Astrocyte of the spinal cord (primary cell): Measurements from ENCODE around the gene DCLK1.
A peak's percentile ranks its signal among the peaks of the same experiment; 100 is the strongest.

Experiments
- DNase-seq: peaks from one replicate; pipeline ENCODE4 v3.0.0; 2011; ENCODE audit warnings: low read depth, low spot score
- H3K4me3 ChIP-seq: 2 replicates; pipeline ENCODE4 v1.5.1; 2011; ENCODE audit warnings: low read depth, mild to moderate bottlenecking, low read length, moderate library complexity
- in situ Hi-C: cut with HindIII; loops from 2 replicates; pipeline ENCODE4 v1.10.0; 2017; ENCODE audit warnings: low sequenced_read_pairs
- TF ChIP-seq, protein P1 (sequence below): IDR thresholded peaks from 2 replicates; pipeline ENCODE4 v1.5.1; 2012; ENCODE audit warnings: low read depth, mild to moderate bottlenecking, low read length, inconsistent platforms

The DCLK1 gene

GRCh38 chr13:36000028-36000427, 131.2 kb downstream of the DCLK1 start:
- H3K4me3 ChIP-seq = no peak overlapping the region
- TF ChIP-seq, protein P1, sequence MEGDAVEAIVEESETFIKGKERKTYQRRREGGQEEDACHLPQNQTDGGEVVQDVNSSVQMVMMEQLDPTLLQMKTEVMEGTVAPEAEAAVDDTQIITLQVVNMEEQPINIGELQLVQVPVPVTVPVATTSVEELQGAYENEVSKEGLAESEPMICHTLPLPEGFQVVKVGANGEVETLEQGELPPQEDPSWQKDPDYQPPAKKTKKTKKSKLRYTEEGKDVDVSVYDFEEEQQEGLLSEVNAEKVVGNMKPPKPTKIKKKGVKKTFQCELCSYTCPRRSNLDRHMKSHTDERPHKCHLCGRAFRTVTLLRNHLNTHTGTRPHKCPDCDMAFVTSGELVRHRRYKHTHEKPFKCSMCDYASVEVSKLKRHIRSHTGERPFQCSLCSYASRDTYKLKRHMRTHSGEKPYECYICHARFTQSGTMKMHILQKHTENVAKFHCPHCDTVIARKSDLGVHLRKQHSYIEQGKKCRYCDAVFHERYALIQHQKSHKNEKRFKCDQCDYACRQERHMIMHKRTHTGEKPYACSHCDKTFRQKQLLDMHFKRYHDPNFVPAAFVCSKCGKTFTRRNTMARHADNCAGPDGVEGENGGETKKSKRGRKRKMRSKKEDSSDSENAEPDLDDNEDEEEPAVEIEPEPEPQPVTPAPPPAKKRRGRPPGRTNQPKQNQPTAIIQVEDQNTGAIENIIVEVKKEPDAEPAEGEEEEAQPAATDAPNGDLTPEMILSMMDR = no peak
- no peak for DNase-seq
- in situ Hi-C loops = no loop called here

DNA sequence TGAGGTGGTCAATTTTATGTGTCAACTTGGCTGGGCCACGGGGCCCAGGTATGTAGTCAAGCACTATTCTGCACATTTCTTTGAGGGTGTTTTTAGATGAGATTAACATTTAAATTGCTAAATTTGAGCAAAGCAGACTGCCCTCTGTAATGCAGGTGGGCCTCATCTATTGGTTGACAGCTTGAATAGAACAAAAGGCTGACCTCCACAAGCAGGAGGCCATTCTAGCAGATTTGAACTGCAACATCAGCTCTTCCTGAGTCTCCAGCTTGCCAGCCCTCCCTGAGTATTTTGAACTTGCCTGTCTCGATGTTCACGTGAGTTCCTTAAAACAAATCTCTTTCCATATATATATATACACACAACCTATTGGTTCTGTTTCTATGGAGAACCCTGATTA, 134.8 kb downstream of the DCLK1 start:
- no peak for DNase-seq
- in situ Hi-C loops = no loop called here
- H3K4me3 ChIP-seq = no peak overlapping the region
- TF ChIP-seq, protein P1 = no peak

DNA sequence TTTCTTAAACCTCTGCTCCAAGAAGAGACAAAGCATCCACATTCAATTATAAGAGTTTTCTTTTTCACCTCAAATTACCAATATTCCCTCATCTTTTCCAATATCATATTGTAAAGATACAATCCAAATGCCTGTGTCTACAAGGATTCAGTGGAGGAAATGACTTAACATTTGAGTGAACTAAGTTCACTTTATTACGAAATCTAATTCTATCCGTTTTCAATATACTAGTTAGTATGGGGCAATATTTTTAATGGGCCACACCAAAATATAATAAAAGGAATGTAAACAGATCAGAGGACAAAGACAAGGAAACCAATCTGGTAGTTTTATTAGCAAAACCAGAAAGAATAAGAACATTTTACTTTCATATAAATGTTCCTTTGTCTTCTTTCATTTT, 136.0 kb downstream of the DCLK1 start:
- H3K4me3 ChIP-seq = no peak overlapping the region
- TF ChIP-seq, protein P1 = no peak
- in situ Hi-C loops = no loop called here
- DNase-seq = no peak

DNA sequence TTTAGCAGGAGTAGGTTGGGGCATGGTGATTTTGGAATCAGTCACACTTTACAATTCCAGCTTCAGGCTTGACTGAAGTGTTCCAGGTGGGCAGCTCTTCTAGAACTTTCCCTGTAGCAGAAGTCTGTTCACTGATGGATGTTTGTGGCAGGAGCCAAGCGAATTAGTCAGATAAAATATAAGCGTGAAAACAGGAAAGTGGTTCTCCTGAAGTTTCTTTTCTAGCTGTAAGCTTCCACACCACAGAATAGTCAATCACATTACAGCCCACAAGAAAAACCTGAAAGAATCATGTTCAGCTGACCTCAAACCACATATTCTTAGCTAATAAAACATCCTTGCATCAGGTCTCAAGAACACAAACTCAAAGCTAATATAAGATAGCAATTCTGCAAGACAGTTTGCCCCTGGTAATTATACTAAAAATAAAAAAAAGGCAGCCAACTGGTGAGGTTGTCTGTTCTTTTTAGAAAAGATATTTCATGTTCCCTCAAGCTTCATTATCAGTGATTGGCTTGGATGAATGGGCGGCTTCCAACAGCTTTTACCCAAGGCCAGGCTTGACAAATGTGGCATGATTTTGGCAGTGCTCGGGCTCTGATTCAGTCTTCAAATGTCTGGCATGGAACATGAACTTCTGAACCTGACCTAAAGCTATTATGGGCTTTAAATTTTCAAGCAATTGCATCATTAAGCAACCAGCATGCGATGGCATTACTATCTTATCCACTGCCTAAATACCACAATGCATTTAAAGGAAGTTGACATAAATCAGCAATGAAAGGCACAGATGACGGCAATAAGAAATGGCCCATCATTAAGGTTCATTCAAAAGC, 136.8 kb downstream of the DCLK1 start:
- in situ Hi-C loops = no loop called here
- DNase-seq = peak; percentile 97
- TF ChIP-seq, protein P1 = no peak
- H3K4me3 ChIP-seq = no peak overlapping the region

DNA sequence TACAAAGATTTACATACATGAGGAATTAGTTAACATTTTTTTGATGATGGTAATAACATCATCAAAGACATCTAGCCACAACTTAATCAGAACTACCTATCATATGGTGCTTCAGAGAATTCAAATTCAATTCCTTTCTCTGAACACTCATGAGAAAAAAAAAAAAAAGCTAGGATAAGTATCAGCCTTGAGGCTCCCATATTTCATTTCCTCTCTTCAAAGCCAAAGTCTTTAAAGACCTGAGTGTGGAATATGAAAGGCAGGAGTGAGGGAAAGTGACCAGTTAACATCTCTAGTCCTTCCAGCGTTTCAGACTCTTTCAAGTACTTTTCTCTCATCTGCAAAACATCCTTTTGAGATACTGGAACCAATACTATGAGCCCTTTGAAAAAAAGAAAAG, 137.5 kb downstream of the DCLK1 start:
- TF ChIP-seq, protein P1 = no peak
- no peak for DNase-seq
- in situ Hi-C loops = no loop called here
- no peak overlapping the region for H3K4me3 ChIP-seq

GRCh38 chr13:35992964-35993363, 138.2 kb downstream of the DCLK1 start:
- no peak overlapping the region for H3K4me3 ChIP-seq
- in situ Hi-C loops = no loop called here
- DNase-seq = no peak
- TF ChIP-seq, protein P1 = no peak
